NCI-H526 (cell line): ENCODE data around the gene NPTX1.

Experiments
- DNase-seq, 2 experiments: peaks; one replicate each; lab custom pipeline; 2025; lab: John Stamatoyannopoulos, UW

The NPTX1 gene

GRCh38 chr17:80503921-80504320, 27.5 kb upstream of the NPTX1 start:
- DNase-seq: no peak

DNA sequence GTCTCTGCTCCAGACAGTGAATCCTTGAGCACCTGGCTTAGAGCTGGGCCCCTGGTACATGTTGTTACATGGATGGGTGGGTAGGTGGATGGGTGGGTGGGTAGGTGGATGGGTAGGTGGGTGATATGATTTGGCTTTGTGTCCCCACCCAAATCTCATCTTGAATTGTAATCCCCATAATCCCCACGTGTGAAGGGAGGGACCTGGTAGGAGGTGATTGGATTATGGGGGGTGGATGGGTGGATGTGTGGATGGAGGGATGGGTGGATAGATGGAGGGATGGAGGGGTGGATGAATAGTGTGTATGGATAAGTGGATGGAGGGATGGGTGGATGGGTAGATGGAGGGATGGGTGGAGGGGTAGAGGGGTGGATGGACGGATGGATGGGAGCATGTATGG, 26.6 kb upstream of the NPTX1 start:
- no peak for DNase-seq

- DNase-seq: no peak
These were observed 26.1 kb upstream of the NPTX1 start for GRCh38 chr17:80502578-80502877.

- DNase-seq: no peak
These were observed 25.6 kb upstream of the NPTX1 start for GRCh38 chr17:80501741-80502577.

- no peak for DNase-seq
These were observed 23.7 kb upstream of the NPTX1 start for GRCh38 chr17:80499961-80500665.

DNA sequence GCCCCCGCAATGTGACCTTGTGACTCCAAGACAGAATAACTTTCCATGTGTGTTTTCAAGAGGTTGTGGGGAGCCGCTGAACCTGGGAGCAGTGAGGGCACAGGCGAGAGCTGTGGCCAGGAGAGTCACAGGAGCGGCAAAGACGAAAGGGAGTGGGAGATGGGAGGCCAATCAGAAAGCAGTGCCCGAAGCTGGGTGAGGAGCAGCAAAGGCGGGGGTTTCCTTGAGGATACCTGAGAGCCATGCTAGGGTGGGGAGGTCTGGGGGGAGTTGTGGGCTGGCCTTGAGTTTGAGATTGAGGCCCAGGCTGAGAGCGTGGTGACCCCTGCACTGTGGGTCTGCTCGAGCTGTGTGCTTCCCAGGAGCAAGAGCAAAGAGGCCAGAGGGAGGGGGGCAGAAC, 23.2 kb upstream of the NPTX1 start:
- DNase-seq: no peak

DNA sequence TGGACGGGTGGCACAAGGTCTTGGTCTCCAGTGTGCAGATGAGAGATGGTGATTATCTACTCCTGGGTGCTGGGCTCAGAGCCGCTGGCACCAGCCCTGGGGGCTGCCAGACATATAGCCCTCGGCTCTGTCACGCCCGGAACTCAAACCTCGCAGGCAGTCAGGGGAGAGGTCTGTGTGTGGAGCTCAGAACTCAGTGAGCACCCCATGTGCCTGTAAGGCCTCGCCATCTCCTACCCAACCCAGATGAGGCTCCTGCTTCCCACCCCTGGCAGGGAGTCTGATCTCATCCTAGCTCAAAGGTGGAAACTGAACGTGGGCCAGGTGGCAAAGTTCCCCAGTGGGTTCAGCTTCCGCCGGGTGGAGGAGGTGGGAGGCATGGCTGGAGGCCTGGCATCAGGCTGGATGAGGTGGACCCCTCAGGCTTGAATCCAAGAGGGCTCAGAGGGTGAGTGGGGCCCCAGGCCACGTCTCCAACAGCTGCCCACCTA, 22.6 kb upstream of the NPTX1 start:
- no peak for DNase-seq

DNA sequence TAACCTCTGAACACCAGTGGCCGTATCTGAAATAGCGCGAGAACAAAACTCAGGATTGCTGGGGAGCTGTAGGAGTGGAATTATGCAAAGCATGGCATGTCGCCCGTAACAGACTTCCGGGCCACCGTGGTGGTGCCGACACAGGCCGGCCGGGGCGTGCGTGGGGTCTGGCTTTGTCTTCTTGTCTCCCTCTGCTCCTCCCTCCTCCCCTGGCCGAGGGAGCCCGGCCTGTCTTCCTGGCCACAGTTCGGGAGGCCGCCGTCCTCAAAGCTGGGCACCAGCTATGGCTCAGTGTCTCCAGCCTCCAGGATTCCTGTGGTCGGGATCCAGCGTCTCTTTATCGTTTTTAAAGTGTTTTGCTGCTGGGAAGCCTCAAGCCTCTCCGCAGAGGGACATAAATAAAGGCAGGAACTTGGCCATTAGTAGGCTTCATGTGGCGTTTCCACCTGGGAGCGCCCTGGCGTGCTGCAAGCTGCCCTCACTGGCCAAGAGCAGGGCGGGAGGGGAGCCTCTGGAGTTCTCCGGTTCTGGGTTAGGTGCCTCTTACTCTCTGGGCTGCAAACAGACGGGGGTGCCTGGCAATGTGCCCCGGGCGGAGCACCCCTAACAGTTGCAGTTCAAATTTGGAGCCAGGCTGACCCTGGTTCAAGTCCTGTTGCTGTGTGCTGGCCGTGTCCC, 22.0 kb upstream of the NPTX1 start:
- peak; percentile 77 to 90 for DNase-seq

- no peak for DNase-seq
These were observed 21.4 kb upstream of the NPTX1 start for GRCh38 chr17:80497726-80498241.

DNA sequence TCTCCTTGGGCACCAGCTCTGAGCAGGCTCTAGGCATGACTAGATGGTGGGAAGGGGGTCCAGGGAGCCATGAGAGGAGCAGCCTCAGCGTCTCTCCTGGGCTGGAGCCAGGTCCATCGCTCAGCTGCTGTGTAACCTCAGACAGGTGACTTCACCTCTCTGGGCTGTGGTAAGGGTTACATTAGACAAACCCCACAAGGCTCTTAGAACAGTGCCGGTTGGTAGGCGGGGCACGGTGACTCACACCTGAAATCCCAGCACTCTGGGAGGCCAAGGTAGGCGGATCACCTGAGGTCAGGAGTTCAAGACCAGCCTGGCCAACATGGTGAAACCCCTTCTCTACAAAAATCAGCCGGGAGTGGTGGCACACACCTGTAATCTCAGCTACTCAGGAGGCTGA, 18.1 kb upstream of the NPTX1 start:
- no peak for DNase-seq

GRCh38 chr17:80492343-80493136, 16.1 kb upstream of the NPTX1 start:
- DNase-seq: no peak

DNA sequence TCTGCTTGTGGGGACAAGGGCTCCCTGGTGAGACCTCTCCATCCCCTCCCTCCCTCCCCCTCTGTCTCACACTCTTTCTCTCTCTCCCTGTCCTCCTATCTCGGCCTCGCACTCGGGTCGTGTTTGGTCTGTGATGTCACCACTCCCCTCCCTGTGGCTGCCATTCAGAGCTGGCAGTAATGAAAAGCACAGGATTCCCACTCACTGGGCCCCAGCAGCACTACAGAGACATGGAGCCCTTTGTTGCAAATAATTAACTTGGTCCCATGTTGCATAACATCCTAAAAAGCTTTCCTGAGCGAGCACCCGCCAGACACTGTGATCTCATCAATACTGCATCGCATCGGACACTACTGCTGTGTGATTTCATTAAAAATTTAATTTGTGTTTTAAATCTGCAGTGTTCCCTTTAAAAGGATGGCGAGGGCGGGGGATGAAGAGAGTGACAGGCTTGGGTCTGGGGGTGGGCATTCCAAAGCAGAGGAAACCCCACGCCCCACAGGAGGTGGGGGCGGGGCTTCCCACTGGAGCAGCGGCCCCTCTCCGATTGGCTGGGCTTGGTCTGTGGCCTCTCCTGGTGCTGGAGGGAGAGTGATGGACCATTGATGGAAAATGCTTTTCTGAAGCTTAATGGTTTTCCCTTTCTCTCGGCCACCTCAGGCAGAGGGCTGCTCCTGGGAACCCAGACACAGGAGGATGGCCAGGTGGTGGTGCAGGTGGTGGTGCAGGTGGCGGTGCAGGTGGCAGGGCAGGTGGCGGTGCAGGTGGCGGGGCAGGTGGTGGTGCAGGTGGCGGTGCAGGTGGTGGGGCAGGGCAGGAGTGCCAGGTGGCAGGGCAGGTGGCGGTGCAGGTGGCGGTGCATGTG, 15.3 kb upstream of the NPTX1 start:
- DNase-seq: no peak

DNA sequence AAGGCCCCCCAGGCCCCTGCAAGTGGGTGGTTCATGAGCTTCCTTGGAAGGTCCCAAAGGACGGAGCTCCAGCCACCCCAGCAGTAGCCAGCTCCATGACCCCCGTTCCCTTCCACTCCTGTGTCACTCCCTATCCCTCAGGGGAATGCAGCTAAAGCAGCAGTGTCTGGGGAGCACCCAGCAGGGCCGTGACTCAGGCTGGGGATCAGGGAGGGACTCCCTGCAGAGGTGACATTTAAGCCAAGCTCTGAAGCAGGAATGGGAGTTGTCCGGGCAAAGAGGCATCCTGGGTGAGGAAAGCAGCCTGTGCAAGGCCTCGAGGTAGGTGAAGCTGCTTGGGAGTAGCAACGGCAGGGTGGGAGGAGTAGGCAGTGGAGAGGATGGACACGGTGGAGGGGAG, 11.1 kb upstream of the NPTX1 start:
- no peak for DNase-seq

DNA sequence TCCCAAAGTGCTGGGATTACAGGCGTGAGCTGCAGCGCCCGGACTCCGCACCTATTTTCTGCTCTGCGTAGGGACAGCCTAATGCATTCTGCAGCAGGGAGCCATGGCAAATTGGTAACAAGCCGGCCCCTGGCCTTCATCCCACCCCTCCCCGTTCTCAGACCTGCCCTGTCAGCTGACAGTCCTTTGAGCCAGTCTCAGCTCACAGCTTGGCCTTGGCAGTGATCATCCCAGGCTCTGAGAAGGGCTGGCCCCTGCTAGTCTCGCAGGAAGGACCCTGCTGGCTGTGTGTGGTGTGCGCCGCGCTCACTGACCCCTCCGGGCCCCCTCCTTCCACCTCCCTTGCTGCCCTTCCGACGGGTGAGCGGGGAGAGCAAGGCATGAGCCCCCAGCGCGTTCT, 10.3 kb upstream of the NPTX1 start:
- no peak for DNase-seq

DNA sequence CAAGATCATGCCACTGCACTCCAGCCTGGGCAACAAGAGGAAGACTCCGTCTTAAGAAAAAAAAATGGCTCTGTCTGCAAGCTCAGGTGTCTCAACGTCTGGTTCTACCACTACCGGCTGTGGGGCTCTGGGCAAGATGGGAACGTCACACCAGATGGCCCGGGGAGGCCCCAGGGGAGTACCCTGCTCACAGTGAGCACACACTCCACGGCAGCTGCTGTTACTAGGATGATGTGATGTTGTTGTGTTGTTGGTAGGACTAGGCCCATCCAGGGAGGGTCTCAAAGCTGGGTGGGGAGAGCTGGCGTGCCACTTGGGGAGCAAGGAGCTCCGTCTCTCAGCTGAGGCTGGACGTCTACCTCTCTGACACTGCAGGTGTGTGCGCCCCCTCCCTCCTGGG, 9.4 kb upstream of the NPTX1 start:
- peak in 1 of 2 experiments; percentile 52 for DNase-seq

- DNase-seq: no peak
These were observed 6.3 kb upstream of the NPTX1 start for GRCh38 chr17:80482555-80483308.

- no peak for DNase-seq
These were observed 5.6 kb upstream of the NPTX1 start for GRCh38 chr17:80482058-80482318.

- DNase-seq: no peak
These were observed 5.1 kb upstream of the NPTX1 start for GRCh38 chr17:80481284-80482057.

GRCh38 chr17:80480248-80480647, 3.8 kb upstream of the NPTX1 start:
- DNase-seq: no peak

- DNase-seq: no peak
These were observed 2.8 kb upstream of the NPTX1 start for GRCh38 chr17:80479246-80479566.
